Measurements from ENCODE around the gene CCDC187.

DNA sequence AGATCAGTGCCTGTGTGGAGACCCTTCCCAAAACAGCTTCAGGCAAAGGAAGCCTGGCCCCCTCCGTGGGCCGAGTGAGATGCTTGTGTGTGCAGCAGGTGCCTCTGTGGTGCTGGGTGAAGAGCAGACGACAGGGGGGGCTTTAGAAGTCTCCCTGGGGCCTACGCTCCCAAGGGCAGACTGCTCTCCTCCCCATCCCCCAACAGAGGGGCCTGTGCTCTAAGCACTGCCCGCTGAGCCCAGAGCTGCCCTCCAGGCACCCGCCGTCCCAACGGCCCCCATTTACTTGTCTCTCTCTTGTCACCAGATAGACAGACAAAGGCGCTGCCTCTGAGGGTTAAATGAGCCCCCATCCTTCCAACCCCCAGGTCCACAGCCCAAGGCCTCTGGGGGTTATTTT lies 96.3 kb downstream of the CCDC187 start:
- no peak for TF ChIP-seq CTCF (optimal IDR thresholded peaks at IDR 0.05 in 1 of 3, IDR thresholded peaks at IDR 0.05 in 1 of 3, conservative IDR thresholded peaks at IDR 0.05 in 1 of 3; ENCODE audit: extremely low read depth in 1 of 3, insufficient read depth in 2 of 3, low read length in 3 of 3)
- no peak for TF ChIP-seq EZH2 (IDR thresholded peaks at IDR 0.05; ENCODE audit: low read length)
